Astrocyte (in vitro differentiated cells and primary cell): ENCODE measurements around the gene WDR33.

Experiments used
- CTCF ChIP-seq: IDR thresholded peaks from 2 replicates; pipeline ENCODE4 v1.5.1; 2011; ENCODE audit warnings: low read depth, mild to moderate bottlenecking, inconsistent platforms, low read length, moderate library complexity; ENCODE audit not compliant: insufficient read depth
- EZH2 ChIP-seq: IDR thresholded peaks from 2 replicates; pipeline ENCODE4 v1.6.1; 2012; ENCODE audit warnings: mild to moderate bottlenecking, low read length, inconsistent platforms; ENCODE audit not compliant: insufficient read depth

GRCh38 chr2:127740665-127741288, 70.2 kb downstream of the WDR33 start:
- TF ChIP-seq CTCF (no peak), EZH2 (no peak)
